ENCODE data around the gene CST3. TPM values are rescaled to one million over a fixed set of nuclear protein-coding genes. Genes with fewer than 3 reads are reported as not detected.
A peak's percentile ranks its signal among the peaks of the same experiment; 100 is the strongest.
"Not testable (repeated sequence)": the region's sequence is repeated elsewhere in the genome, so short reads cannot be mapped to it uniquely, and the experiment has no call there.

Gene CST3
- total RNA-seq (70.0 TPM), polyA plus RNA-seq (ENCODE audit: insufficient read depth in 1 of 8, insufficient read length in 8 of 8, low replicate concordance in 1 of 8) (100 to 1,000 TPM in 7 of 8 donors, 10 to 100 TPM in 1; 84.7 to 145 (median 115) TPM)
- long read RNA-seq, donor 1, transcript CST3-201 (3 exons, 873 nt): major isoform, 49 of 74 reads
- long read RNA-seq, donor 1, partial matches to known transcripts: 24 of 74 reads
- long read RNA-seq, donor 1, other reads (novel, unspliced or antisense): 0 of 74 reads
- long read RNA-seq, donor 2, transcript CST3-201 (3 exons, 873 nt): major isoform, 6 of 6 reads
- long read RNA-seq, donor 2, partial matches to known transcripts: 0 of 6 reads
- long read RNA-seq, donor 2, other reads (novel, unspliced or antisense): 0 of 6 reads
- long read RNA-seq, donor 3, transcript CST3-201 (3 exons, 873 nt): major isoform, 98 of 157 reads
- long read RNA-seq, donor 3, partial matches to known transcripts: 53 of 157 reads
- long read RNA-seq, donor 3, other reads (novel, unspliced or antisense): 6 of 157 reads
- long read RNA-seq, donor 4, transcript CST3-201 (3 exons, 873 nt): major isoform, 114 of 129 reads
- long read RNA-seq, donor 4, partial matches to known transcripts: 15 of 129 reads
- long read RNA-seq, donor 4, other reads (novel, unspliced or antisense): 0 of 129 reads
- long read RNA-seq, donor 5, transcript CST3-201 (3 exons, 873 nt): major isoform, 220 of 338 reads
- long read RNA-seq, donor 5, partial matches to known transcripts: 101 of 338 reads
- long read RNA-seq, donor 5, other reads (novel, unspliced or antisense): 17 of 338 reads
- long read RNA-seq, donor 6, transcript CST3-201 (3 exons, 873 nt): major isoform, 121 of 169 reads
- long read RNA-seq, donor 6, partial matches to known transcripts: 48 of 169 reads
- long read RNA-seq, donor 6, other reads (novel, unspliced or antisense): 0 of 169 reads
- long read RNA-seq, donor 7, transcript CST3-201 (3 exons, 873 nt): major isoform, 116 of 173 reads
- long read RNA-seq, donor 7, partial matches to known transcripts: 57 of 173 reads
- long read RNA-seq, donor 7, other reads (novel, unspliced or antisense): 0 of 173 reads
- long read RNA-seq, donor 8, transcript CST3-201 (3 exons, 873 nt): major isoform, 96 of 126 reads
- long read RNA-seq, donor 8, partial matches to known transcripts: 30 of 126 reads
- long read RNA-seq, donor 8, other reads (novel, unspliced or antisense): 0 of 126 reads
- long read RNA-seq, donor 9, transcript CST3-201 (3 exons, 873 nt): major isoform, 68 of 96 reads
- long read RNA-seq, donor 9, partial matches to known transcripts: 28 of 96 reads
- long read RNA-seq, donor 9, other reads (novel, unspliced or antisense): 0 of 96 reads
- long read RNA-seq, donor 10, transcript CST3-201 (3 exons, 873 nt): major isoform, 95 of 119 reads
- long read RNA-seq, donor 10, partial matches to known transcripts: 24 of 119 reads
- long read RNA-seq, donor 10, other reads (novel, unspliced or antisense): 0 of 119 reads
- long read RNA-seq, donor 11, transcript CST3-201 (3 exons, 873 nt): major isoform, 103 of 152 reads
- long read RNA-seq, donor 11, partial matches to known transcripts: 43 of 152 reads
- long read RNA-seq, donor 11, other reads (novel, unspliced or antisense): 6 of 152 reads

GRCh38 chr20:23637282-23638221, at the start of gene CST3:
CST3 (minus strand) TSS chr20:23637955; CDS start chr20:23637862, 93 bp downstream.
- H3K4me3 ChIP-seq (ENCODE audit: low read length): peak within 1 kb of the TSS; percentile 67
- peak; percentile 92 for DNase-seq
- H3K27me3 ChIP-seq (ENCODE audit: control insufficient read depth, insufficient read depth, low read length): no peaks in the 10 kb centered on the region
- H3K9me3 ChIP-seq (replicated peaks; ENCODE audit: control insufficient read depth, low read depth, low read length): no peaks in the 10 kb centered on the region
- peaks cover 21% of the 10 kb centered on the region for H3K36me3 ChIP-seq (ENCODE audit: control insufficient read depth, insufficient read depth, low read length)
- peaks cover 49% of the 10 kb centered on the region for H3K4me1 ChIP-seq (ENCODE audit: control insufficient read depth, insufficient read depth, low read length)
- under 1% methylated on average over 91 of the region's 92 CpGs for WGBS (ENCODE audit: insufficient coverage)
- no peak within 1 kb of the TSS for H3K27ac ChIP-seq (ENCODE audit: low read length)

- H3K4me1 ChIP-seq (ENCODE audit: control insufficient read depth, insufficient read depth, low read length): no peaks in the 10 kb centered on the region
- no peaks in the 10 kb centered on the region for H3K27me3 ChIP-seq (ENCODE audit: control insufficient read depth, insufficient read depth, low read length)
- H3K9me3 ChIP-seq (replicated peaks; ENCODE audit: control insufficient read depth, low read depth, low read length): no peaks in the 10 kb centered on the region
- DNase-seq: no peak
- WGBS (ENCODE audit: insufficient coverage): 85% methylated on average over 2 of the region's 4 CpGs
- H3K27ac ChIP-seq (ENCODE audit: low read length): no peak overlapping the region
- no peak overlapping the region for H3K4me3 ChIP-seq (ENCODE audit: low read length)
- no peaks in the 10 kb centered on the region for H3K36me3 ChIP-seq (ENCODE audit: control insufficient read depth, insufficient read depth, low read length)
Measured at GRCh38 chr20:23686046-23686750, 48.4 kb upstream of the CST3 start.

GRCh38 chr20:23685529-23685896, 47.8 kb upstream of the CST3 start:
- DNase-seq; H3K4me1 ChIP-seq (ENCODE audit: control insufficient read depth, insufficient read depth, low read length); H3K36me3 ChIP-seq (ENCODE audit: control insufficient read depth, insufficient read depth, low read length); H3K27ac ChIP-seq (ENCODE audit: low read length); H3K27me3 ChIP-seq (ENCODE audit: control insufficient read depth, insufficient read depth, low read length); H3K9me3 ChIP-seq (replicated peaks; ENCODE audit: control insufficient read depth, low read depth, low read length); H3K4me3 ChIP-seq (ENCODE audit: low read length): not testable (repeated sequence)
- 83% methylated on average over 1 of the region's 4 CpGs for WGBS (ENCODE audit: insufficient coverage)

GRCh38 chr20:23684261-23684660, 46.5 kb upstream of the CST3 start:
- H3K4me1 ChIP-seq (ENCODE audit: control insufficient read depth, insufficient read depth, low read length): no peaks in the 10 kb centered on the region
- no peaks in the 10 kb centered on the region for H3K36me3 ChIP-seq (ENCODE audit: control insufficient read depth, insufficient read depth, low read length)
- H3K9me3 ChIP-seq (replicated peaks; ENCODE audit: control insufficient read depth, low read depth, low read length): no peaks in the 10 kb centered on the region
- H3K27me3 ChIP-seq (ENCODE audit: control insufficient read depth, insufficient read depth, low read length): peaks cover 2% of the 10 kb centered on the region
- no peak for DNase-seq
- H3K27ac ChIP-seq (ENCODE audit: low read length): no peak overlapping the region
- H3K4me3 ChIP-seq (ENCODE audit: low read length): no peak overlapping the region
- WGBS (ENCODE audit: insufficient coverage): 94% methylated on average over 2 of the region's 6 CpGs

- H3K4me1 ChIP-seq (ENCODE audit: control insufficient read depth, insufficient read depth, low read length): no peaks in the 10 kb centered on the region
- DNase-seq: no peak
- no peaks in the 10 kb centered on the region for H3K36me3 ChIP-seq (ENCODE audit: control insufficient read depth, insufficient read depth, low read length)
- peaks cover 2% of the 10 kb centered on the region for H3K27me3 ChIP-seq (ENCODE audit: control insufficient read depth, insufficient read depth, low read length)
- WGBS (ENCODE audit: insufficient coverage): no CpG with 5 or more reads among the region's 2 CpGs
- H3K27ac ChIP-seq (ENCODE audit: low read length): no peak overlapping the region
- H3K4me3 ChIP-seq (ENCODE audit: low read length): no peak overlapping the region
- no peaks in the 10 kb centered on the region for H3K9me3 ChIP-seq (replicated peaks; ENCODE audit: control insufficient read depth, low read depth, low read length)
Measured at GRCh38 chr20:23683807-23684206, 46.1 kb upstream of the CST3 start.

- Histone ChIP-seq H3K4me1 (ENCODE audit: control insufficient read depth, insufficient read depth, low read length) (no peaks in the 10 kb centered on the region), H3K27me3 (ENCODE audit: control insufficient read depth, insufficient read depth, low read length) (peaks cover 2% of the 10 kb centered on the region)
Measured at GRCh38 chr20:23683281-23683680, 45.5 kb upstream of the CST3 start.

GRCh38 chr20:23680146-23680545, 42.4 kb upstream of the CST3 start:
- Histone ChIP-seq H3K4me3 (ENCODE audit: low read length) (no peak overlapping the region), H3K27me3 (ENCODE audit: control insufficient read depth, insufficient read depth, low read length) (peaks cover 2% of the 10 kb centered on the region), H3K9me3 (replicated peaks; ENCODE audit: control insufficient read depth, low read depth, low read length) (no peaks in the 10 kb centered on the region), H3K4me1 (ENCODE audit: control insufficient read depth, insufficient read depth, low read length) (no peaks in the 10 kb centered on the region), H3K27ac (ENCODE audit: low read length) (no peak overlapping the region), H3K36me3 (ENCODE audit: control insufficient read depth, insufficient read depth, low read length) (no peaks in the 10 kb centered on the region)
- DNase-seq: peak; percentile 8

More at GRCh38 chr20:23683281-23683680, 45.5 kb upstream of the CST3 start:
- no peak overlapping the region for H3K4me3 ChIP-seq (ENCODE audit: low read length)
- no peak overlapping the region for H3K27ac ChIP-seq (ENCODE audit: low read length)
- DNase-seq: no peak
- H3K9me3 ChIP-seq (replicated peaks; ENCODE audit: control insufficient read depth, low read depth, low read length): no peaks in the 10 kb centered on the region
- WGBS (ENCODE audit: insufficient coverage): no CpG with 5 or more reads among the region's 2 CpGs
- no peaks in the 10 kb centered on the region for H3K36me3 ChIP-seq (ENCODE audit: control insufficient read depth, insufficient read depth, low read length)

GRCh38 chr20:23679133-23680092, 41.7 kb upstream of the CST3 start:
- DNase-seq: no peak

More at GRCh38 chr20:23679133-23680092, 41.7 kb upstream of the CST3 start:
- Histone ChIP-seq H3K27ac (ENCODE audit: low read length) (no peak overlapping the region), H3K4me3 (ENCODE audit: low read length) (no peak overlapping the region), H3K9me3 (replicated peaks; ENCODE audit: control insufficient read depth, low read depth, low read length) (no peaks in the 10 kb centered on the region), H3K36me3 (ENCODE audit: control insufficient read depth, insufficient read depth, low read length) (no peaks in the 10 kb centered on the region), H3K4me1 (ENCODE audit: control insufficient read depth, insufficient read depth, low read length) (no peaks in the 10 kb centered on the region), H3K27me3 (ENCODE audit: control insufficient read depth, insufficient read depth, low read length) (peaks cover 2% of the 10 kb centered on the region)
- WGBS (ENCODE audit: insufficient coverage): 87% methylated on average over 3 of the region's 7 CpGs
